GM06990 (cell line): ENCODE measurements around the gene PDCD5.
"Not testable (repeated sequence)": the region's sequence is repeated elsewhere in the genome, so short reads cannot be mapped to it uniquely, and the experiment has no call there.

Experiments
- DNase-seq: peaks from one replicate; pipeline ENCODE4 v3.0.0-alpha.2; 2011; ENCODE audit not compliant: insufficient read length; ENCODE audit errors: extremely low read depth
- H3K27me3 ChIP-seq: replicated peaks from 2 replicates; pipeline ENCODE4 v1.6.0; 2011; ENCODE audit warnings: low read length; ENCODE audit not compliant: control insufficient read depth, insufficient read depth
- H3K36me3 ChIP-seq: 2 replicates; pipeline ENCODE4 v1.5.1; 2011; ENCODE audit warnings: low read length; ENCODE audit not compliant: control insufficient read depth, insufficient read depth
- H3K4me3 ChIP-seq: replicated peaks from 2 replicates; pipeline ENCODE4 v1.5.1; 2011; ENCODE audit warnings: low read depth, mild to moderate bottlenecking, control low read depth, low read length
- CTCF ChIP-seq: IDR thresholded peaks from 2 replicates; pipeline ENCODE4 v1.5.1; 2011; ENCODE audit warnings: low read length, control low read depth, mild to moderate bottlenecking, inconsistent platforms; ENCODE audit not compliant: insufficient read depth, poor library complexity, severe bottlenecking

PDCD5 gene

GRCh38 chr19:32558607-32559228 lies 22.3 kb upstream of the PDCD5 start:
- TF ChIP-seq CTCF = no peak
- H3K4me3 ChIP-seq = no peak overlapping the region
- DNase-seq = no peak
- no peaks in the 10 kb centered on the region for H3K27me3 ChIP-seq
- H3K36me3 ChIP-seq = no peaks in the 10 kb centered on the region

- Histone ChIP-seq H3K27me3 (no peaks in the 10 kb centered on the region; the same call in 1 of the 2 replicates), H3K4me3 (no peak overlapping the region), H3K36me3 (no peaks in the 10 kb centered on the region)
- no peak for TF ChIP-seq CTCF
- no peak for DNase-seq
Measured at GRCh38 chr19:32563761-32564160, 17.2 kb upstream of the PDCD5 start.

- Histone ChIP-seq H3K4me3 (no peak overlapping the region), H3K36me3 (no peaks in the 10 kb centered on the region), H3K27me3 (no peaks in the 10 kb centered on the region; the same call in 1 of the 2 replicates)
- no peak for DNase-seq
- TF ChIP-seq CTCF = no peak
Measured at GRCh38 chr19:32566246-32566830, 14.7 kb upstream of the PDCD5 start.

- Histone ChIP-seq H3K27me3 (no peaks in the 10 kb centered on the region; the same call in 1 of the 2 replicates), H3K36me3 (no peaks in the 10 kb centered on the region), H3K4me3 (no peak overlapping the region)
- DNase-seq = no peak
- no peak for TF ChIP-seq CTCF
Measured at GRCh38 chr19:32567486-32567885, 13.5 kb upstream of the PDCD5 start.

- Histone ChIP-seq H3K4me3 (no peak overlapping the region), H3K36me3 (no peaks in the 10 kb centered on the region), H3K27me3 (no peaks in the 10 kb centered on the region; the same call in 1 of the 2 replicates)
- DNase-seq = no peak
- peak; percentile 74 for TF ChIP-seq CTCF
Measured at GRCh38 chr19:32570081-32570785, 10.8 kb upstream of the PDCD5 start.

GRCh38 chr19:32571471-32572075 lies 9.4 kb upstream of the PDCD5 start:
- not testable (repeated sequence) for DNase-seq, H3K27me3 ChIP-seq, H3K4me3 ChIP-seq, H3K36me3 ChIP-seq

GRCh38 chr19:32572700-32573491 lies 8.1 kb upstream of the PDCD5 start:
- not testable (repeated sequence) for DNase-seq, H3K4me3 ChIP-seq, H3K27me3 ChIP-seq, H3K36me3 ChIP-seq
